HG03457 (cell line): ENCODE results near the gene OR6J1.
"Not testable (repeated sequence)": the region's sequence is repeated elsewhere in the genome, so short reads cannot be mapped to it uniquely, and the experiment has no call there.

Source experiments
- ATAC-seq: cut with Tn5 transposase; IDR thresholded peaks from one replicate; pipeline ENCODE4 v1.9.1; 2021; ENCODE audit warnings: moderate number of reproducible peaks; ENCODE audit not compliant: unreplicated experiment

Gene OR6J1

DNA sequence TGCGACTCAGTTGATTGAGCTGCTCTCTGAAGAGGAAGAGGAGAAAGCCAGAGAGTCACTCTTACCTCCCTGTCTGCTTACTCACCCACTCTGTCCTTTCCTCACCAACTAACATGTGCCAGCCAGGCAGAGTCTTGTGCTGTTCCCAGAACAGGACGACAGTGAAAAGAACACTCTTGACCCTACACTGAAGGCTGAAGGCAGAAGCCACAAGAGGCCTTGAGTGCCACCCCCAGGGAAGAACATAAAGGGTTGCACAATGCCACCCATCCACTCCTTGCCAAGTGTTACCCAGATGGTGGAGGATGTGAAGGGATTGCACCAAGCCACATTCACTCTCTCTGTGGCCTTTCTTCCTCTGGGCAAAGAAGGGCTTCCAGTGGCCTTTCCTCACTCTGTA lies 33.2 kb downstream of the OR6J1 start:
- ATAC-seq, result no peak

DNA sequence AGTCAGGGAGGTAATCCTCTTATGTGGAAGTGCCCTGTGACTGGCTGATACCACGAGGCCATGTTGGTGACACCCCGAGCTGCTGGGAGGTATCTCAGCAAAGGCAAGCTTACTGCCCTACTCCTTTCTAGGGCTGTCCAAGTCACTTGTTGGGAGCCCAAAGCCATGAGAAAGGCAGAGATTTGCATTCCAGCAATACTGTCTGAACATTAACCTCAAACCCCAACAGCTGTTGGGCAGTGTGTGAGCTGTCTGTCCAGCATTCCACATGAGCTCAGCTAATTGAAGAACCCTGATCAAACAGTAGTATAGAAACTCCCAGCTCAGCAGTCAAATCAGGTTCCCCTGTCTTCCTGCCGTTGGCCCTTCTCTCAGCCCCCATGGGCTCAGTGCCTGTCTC lies 36.9 kb downstream of the OR6J1 start:
- ATAC-seq, result no peak

DNA sequence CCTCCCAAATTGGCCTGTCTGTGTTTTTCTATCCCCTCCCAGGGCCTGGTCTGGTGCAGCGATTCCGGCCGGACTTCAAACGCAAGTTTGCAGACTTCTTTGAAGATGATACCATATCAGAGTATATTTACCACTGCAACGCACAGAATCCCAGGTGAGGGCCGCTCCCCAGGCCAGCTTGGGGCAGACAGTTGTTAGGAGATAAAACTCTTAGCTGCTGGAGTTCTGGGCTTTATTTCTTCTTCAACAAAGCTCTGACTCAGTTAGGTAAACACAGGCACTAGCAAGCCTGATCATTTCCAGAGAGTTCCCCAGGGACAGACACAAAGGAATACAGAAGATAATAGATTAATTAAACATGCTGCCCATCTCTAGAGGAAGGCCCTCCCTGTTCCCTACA lies 37.8 kb downstream of the OR6J1 start:
- no peak for ATAC-seq

DNA sequence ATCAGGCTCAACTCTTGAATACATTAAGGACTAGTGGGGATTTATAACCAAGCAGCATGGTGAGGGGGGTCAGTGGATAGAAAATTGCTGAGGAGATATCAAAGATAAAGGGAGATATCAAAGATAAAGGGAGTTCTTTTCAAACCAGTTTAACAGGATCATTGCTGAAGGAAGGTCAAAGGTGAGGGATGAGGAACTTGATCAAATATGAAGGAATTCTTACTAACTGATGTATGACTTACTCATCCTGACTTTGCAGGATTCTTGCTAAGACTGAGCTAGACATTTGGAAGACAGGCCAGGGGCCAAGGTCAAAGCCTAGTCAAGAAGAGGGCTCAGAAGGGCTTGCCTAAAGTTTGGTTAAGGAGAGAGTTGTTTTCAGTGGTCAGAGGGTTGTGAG lies 41.3 kb downstream of the OR6J1 start:
- no peak for ATAC-seq

DNA sequence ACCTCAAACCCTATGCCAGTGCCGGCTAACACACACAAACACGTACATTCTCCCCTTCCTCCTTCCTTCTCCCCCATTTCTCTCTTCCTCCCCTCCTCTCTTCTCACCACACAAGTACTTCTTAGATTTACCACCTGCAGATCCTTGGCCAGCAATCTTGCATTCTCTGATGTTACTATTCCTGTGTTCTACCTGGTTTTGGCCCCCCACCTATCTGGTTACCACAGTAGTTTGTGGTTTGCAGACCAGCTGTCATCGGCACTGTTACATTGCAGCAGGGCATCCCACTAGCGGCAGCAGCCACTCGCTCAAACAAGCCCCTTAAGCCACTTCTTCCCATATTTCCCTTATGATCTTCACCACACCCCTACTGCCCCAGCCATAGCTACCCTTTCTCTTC lies 42.2 kb downstream of the OR6J1 start:
- ATAC-seq, result no peak

DNA sequence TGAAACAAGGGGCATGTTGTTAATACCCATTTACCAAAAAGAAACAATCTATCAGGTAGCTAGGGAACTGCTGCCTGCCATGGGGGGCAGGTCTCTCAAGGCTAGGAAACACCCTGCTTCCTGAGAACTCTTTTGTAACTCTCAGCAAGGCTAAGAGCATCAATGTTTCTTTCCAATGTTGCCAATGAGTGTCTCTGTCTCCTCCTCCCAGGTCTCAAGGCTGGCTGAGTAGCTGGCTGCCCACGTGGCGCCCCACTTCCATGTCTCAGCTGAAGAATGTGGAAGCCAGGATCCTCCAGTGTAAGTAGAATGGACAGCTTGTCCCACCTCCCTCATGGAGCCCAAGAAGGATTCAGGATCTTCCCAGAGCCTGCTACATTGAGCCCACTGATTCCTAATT lies 42.7 kb downstream of the OR6J1 start:
- no peak for ATAC-seq

DNA sequence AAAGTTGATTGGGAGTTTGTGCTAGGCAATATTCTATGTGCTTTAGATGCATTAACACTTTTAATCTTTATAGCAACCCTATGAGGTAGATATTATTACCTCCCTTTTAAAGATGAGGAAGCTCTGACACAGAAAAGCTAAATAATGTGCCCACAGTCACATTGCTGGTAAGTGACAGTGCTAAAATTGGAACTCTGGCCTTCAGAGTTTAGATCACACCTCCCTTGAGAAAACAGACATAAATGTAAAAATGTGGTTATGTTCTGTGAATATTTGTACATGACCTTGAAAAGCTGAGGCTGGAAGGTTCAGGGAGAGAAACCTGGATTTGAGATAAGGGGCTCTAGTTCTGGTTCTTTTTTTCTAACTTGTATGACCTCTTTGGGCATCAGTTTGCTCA lies 44.1 kb downstream of the OR6J1 start:
- ATAC-seq, result no peak

DNA sequence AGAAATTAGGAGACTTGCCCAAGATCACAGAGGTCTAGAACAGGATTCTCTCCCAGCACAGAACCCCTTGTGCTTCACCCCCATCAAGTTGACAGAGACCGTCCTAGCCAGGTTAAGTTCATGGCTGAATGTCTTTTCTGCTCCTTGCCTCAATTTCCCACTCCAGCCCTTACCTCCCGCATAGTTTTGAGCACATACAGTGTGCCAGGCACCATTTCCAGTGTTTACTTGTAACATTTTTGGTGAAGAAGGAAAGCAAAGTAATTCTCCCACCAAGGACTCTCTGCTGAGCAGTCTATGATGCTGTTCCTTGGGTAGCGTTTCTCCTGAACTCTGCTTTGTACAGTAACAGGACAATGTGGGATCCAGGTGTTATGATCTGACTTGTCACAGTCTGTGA lies 44.8 kb downstream of the OR6J1 start:
- ATAC-seq, result no peak

DNA sequence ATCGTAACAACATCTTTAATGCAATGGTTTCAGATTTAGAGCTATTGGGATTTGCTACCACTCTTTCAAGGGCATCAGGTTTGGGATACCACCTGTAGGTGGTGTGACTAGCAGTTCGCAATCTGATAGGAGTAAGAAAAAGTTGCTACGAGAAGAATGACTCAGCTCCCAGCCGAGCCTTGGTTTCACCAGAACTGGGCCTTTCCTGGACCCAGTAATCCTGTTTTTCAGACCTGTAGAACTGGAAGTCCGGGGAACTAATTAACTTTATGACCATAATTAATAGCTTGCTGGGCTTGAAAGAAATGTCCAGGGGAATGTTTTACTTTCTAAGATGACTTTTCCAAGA lies 45.3 kb downstream of the OR6J1 start:
- no peak for ATAC-seq

DNA sequence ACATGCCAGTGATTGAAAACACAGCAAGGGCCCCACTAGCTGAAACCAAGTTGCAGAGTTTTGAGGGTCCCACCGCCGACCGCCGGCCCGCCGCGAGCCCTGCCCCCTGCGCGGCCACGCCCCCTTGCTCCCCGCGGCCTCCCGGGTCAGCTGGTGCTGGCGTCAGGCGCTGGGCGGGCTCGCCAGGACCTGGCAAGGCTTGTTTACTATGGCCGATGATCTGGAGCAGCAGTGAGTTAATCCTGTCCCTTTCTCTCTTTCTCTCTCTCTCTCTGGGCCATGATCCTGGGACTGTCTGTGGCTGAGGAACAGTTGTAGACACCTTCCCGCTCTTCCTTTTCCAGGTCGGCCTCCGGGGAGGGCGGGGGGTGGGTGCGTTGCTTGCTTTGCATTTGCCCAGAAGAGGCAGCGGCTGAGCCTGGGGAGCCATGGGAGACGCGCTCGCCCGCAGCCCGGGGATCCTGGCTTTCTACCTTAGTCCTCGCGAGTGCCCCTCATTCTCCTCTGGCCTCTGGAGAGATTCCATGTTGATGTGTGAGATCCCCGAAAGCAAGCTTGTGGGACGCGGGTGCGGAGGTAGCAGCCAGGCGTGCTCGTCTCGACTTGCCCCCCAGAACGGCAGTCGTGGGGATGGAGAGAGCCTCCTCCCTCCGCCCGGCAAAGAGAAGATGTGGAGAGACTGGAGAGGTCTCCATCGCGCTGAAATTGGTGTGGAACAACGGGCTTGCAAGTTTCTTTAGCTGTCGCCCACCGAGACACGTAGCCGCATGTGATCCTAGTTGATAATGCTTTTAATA lies 45.9 kb downstream of the OR6J1 start, which contains the start of gene ABHD4:
Gene ABHD4 (plus strand): TSS at position 202 of the 797 bp plus-strand sequence. CDS start 7 bp downstream, at position 209.
- no peak for ATAC-seq

DNA sequence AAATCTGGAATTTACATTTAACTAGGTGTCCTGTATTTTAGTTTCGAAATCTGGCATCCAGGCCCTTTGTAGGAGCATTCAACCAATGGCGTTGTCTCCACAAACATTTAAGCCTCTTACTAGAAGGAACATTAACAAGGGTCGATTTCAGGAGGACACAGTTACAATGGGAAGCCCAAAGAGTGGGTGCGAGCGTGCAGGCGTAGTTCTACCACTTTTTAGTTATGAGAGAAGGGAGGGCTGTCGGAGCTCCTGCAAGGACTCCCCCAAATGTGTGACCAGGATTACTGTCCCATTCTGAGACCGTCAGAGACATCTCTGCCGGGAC lies 46.4 kb downstream of the OR6J1 start:
- no peak for ATAC-seq

DNA sequence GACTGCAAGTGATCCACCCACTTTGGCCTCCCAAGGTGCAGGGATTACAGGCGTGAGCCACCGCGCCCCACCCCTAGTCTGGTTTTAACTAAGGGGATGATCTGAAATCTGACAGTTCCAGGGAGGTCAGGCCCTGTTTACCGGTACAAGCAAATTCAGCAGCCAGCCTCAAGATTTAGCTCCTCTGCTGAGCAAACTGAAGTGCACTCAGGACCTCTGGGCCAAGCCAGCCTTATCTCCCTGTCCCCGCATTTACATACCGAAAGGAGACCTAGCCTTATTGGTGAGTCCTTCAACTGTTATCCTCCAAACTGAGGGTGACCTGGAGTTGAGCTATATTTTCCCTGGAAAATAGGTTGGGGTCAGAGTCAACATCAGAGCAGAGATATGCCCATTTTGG lies 46.9 kb downstream of the OR6J1 start:
- no peak for ATAC-seq

DNA sequence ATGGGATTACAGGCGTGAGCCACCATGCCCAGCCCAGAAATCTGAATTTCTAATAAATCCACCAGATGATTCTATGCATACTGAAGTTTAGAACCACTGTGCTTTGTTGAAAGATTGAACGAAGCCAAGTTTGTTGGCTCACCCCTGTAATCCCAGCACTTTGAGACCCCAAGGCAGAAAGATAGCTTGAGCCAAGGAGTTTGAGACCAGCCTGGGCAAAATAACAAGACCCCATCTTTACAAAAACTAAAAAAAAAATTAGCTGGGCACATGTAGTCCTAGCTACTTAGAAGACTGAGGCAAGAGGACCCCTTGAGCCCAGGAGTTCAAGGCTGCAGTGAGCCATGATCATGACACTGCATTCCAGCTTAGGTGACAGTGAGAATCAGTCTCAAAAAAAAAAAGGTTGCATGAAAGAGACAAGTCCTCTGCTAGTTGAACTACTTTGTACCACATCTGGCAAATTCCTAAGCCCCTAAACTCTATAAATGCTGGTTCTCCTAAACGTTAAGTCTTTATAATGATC lies 47.7 kb downstream of the OR6J1 start:
- ATAC-seq, result no peak

DNA sequence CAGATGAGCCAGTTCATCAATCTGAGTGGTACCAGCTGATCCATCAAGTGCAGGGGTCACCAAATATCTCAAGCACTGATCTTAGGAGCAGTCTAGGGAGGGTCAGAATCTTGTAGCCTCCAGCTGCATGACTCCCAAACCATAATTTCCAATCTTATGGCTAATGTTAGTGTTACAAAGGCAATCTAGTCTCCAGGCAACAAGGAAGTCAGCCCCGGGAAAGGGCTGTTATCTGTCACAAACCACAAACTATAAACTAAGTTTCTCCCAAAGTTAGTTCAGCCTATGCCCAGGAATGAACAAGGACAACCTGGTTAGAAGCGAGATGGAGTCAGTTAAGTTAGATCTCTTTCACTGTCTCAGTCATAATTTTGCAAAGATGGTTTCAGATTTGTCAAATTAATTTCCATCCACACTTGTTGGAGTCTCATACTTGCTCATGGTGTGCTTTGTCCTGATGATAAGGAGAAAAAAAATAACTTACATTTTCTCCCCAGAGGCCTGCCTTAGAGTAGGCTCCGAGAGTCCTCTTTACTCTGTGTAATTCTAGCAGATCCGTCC lies 49.9 kb downstream of the OR6J1 start:
- ATAC-seq, result no peak

DNA sequence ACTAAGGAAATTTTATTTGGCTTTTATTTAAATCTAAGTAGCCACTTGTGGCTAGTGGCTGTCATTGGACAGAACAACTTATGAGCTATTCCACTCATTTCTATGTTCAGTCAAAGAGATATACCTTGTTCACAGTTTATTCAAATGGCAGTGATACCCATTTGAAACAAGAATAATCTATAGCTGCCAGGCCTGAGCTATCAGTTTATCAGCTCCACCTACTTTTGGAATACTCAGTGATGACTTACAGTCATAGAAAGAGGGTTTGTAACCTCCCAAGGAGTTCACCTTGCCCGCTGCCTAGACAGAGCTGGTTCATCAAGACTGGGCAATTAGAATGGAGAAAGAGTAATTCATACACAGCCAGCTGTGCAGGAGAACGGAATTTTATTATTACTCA lies 50.6 kb downstream of the OR6J1 start:
- ATAC-seq, result no peak

DNA sequence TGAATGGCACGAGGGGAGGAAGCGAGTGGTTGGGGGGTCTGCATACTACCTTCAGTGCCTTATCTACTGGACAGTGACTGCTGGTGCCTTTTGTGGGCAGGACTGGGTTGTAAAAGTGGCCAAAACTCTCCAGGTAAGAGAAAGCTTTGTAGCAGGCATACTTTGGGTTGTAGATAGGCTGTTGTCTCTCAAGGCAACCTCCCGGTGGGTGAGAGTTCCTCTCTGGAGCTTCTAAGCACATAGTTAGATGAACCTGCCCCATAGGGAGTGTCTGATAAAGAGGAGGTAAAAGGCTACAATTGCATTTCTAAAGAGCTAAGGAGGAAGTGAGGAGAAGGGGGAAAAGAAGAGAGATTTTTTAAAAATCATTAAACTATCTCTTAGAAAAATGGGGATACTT lies 51.0 kb downstream of the OR6J1 start:
- no peak for ATAC-seq

DNA sequence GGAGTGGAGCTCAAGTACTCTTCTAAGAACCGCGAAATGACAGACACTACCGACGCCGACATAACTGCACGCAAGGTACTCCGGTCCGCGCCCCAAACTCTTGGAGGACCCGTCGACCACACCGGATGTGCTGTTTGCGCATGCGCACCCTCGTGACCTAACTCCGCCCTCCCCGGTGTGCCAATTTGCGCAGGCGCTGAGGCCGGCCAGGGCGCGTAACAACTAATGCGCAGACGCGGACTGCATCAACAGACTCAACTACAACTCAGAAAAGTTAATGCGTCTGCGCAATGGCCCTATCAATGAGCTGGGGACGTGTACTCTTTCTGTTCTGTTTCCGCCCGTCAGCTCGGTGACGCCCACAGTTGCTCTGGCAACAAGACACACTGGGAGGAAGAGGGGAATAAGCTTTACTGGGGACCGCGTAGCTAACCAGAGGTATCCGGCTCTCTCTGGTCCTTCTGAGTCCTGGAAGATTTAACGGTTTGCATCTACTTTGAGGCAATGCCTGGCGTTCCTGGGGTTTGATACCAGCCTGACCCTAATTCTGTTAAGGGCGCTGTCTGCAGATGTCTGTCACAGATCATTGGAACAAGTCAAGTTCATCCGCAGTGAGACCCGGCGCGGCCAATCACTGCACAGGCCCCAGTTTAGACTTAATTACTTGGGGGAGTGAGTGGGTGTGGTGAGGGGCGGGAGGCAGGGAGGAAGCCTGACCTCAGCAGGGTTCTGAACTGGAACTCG lies 54.9 kb downstream of the OR6J1 start, which contains the start of gene DAD1:
Gene DAD1 (minus strand): TSS at position 129 of the 744 bp plus-strand sequence. CDS start 67 bp downstream, at position 62.
- ATAC-seq, result peak; percentile 79

DNA sequence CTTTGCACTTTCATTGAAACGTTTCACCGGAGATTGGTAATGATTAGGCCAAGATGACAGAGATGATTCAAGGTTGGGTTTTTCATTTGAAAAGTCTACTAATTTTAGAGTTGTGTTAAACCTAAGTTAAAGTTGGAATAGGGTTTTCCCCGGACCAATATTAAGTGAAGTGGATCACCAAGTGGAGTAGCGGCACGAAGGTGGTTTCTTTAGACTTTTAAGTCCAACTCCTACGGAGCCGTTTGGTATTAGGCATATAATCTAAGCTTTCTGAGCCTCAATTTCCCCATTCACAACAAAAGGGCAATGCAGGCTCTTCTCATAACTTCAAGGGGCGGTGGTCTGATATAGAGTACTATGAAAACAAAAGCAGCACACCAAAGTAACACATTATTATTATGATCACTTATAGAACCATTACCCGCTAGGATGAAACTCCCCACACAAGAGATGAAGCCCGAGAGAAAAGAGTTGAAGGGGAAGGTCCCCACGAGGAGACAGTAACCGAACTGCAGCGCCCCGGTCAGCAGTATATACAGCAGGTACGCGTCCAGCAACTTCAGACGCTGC lies 55.5 kb downstream of the OR6J1 start:
- no peak for ATAC-seq

DNA sequence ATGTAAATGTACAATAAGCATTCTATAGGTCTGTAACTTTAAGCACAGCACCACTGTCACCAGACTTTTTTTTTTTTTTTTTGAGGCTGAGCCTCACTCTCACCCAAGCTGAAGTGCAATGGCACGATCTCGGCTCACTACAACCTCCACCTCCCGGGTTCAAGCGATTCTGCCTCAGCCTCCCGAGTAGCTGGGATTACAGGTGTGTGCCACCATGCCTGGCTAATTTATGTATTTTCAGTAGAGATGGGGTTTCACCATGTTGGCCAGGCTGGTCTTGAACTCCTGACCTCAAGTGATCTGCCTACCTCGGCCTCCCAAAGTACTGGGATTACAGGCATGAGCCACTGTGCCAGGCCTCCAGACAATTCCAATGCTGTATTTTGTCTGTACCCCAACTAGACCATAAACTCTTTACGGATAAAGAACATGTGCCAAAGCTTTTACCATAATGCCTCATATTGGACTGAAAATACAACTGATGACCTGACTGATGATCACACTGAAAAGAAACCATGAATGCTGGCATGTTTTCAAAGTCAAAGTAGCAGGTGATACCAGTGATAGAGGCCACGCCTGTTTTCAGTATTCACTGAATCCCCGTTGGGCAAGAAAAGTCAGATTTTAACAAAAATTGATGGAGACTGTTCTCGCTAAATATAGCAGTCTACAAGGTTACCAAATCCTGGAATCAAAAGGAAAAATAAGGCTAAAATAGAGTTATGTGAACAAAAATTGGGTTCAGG lies 56.3 kb downstream of the OR6J1 start:
- ATAC-seq, result not testable (repeated sequence)

DNA sequence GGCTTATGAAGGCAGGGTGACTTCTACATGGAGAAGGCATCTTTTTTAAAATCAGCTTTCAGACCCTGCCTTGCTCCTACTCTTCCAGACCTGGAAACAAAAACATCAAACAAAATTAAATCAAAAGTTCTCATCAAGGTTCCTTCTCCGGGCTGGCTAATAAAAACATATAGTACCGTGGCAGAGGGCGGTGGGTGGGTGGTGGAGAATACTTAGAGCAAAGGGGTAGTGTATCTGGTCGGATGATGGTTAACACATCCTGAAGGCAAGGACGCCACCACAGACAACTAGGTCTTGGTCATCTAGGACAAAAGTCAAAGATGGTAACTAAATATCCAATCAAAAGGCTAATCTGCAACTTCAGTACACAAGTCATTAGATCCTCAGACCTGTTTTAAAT lies 56.9 kb downstream of the OR6J1 start:
- ATAC-seq, result no peak

DNA sequence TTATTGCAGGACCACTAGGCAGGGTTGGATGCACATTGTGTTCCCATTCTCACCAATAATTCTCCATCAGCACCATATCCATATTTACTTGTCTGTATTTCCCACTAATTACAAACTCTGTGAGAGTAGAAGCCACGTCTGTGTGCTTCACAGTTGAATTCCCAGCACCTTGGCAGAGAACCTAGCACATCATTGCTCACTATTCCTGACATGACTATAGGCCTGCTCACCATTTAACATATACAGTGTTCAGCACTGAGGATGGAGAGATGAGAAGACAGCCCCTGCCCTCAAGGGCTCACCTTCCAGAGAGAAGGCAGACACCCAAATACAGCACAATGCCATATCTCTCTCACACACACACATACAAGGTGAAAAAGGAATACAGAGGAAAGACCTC lies 60.2 kb downstream of the OR6J1 start:
- no peak for ATAC-seq
